Panc1 (cell line): ENCODE measurements around the gene RBPJL.

Source experiments
- SIN3A ChIP-seq: IDR thresholded peaks from 2 replicates; pipeline ENCODE4 v1.6.1; 2012; ENCODE audit warnings: low read depth, mild to moderate bottlenecking, low read length, moderate library complexity, borderline replicate concordance; ENCODE audit not compliant: insufficient read depth
- TCF7L2 ChIP-seq: IDR thresholded peaks from 2 replicates; pipeline ENCODE4 v1.6.1; 2011; ENCODE audit warnings: mild to moderate bottlenecking, low read depth, low read length, inconsistent platforms
- TF ChIP-seq, protein P1 (sequence below): fragments of 450-650 bp; IDR thresholded peaks from 2 replicates; pipeline ENCODE4 v1.5.1; 2017; ENCODE audit warnings: mild to moderate bottlenecking

DNA sequence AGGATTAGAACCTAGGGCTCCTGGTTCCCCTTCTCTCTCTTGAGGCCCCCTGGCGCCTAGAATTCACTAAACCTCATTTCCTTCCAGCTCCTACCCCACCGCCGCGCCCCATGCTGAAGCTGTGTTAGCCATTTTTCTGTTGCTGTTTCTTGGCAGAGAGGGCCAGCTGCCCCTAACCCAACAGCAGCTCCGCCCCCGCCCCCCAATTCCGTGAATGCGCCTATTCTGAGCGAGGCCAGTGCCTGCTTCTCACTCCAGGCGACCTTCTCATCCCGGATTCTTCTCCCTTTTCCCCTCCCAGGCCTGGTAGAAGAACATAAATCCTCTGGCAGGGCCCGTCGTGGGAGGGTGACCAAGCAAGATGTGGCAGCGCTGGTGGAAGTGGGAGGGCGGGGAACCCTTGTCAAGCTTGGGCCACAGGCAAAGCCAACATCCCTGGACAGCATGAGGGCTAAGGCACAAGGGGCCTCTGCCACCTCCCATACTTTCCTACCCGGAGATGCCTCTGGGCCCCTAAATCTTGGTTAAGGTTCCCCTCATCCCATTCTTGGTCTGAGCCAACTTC, 518 bp downstream of the RBPJL start:
- no peak for TF ChIP-seq SIN3A
- TF ChIP-seq, protein P1, sequence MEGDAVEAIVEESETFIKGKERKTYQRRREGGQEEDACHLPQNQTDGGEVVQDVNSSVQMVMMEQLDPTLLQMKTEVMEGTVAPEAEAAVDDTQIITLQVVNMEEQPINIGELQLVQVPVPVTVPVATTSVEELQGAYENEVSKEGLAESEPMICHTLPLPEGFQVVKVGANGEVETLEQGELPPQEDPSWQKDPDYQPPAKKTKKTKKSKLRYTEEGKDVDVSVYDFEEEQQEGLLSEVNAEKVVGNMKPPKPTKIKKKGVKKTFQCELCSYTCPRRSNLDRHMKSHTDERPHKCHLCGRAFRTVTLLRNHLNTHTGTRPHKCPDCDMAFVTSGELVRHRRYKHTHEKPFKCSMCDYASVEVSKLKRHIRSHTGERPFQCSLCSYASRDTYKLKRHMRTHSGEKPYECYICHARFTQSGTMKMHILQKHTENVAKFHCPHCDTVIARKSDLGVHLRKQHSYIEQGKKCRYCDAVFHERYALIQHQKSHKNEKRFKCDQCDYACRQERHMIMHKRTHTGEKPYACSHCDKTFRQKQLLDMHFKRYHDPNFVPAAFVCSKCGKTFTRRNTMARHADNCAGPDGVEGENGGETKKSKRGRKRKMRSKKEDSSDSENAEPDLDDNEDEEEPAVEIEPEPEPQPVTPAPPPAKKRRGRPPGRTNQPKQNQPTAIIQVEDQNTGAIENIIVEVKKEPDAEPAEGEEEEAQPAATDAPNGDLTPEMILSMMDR, result no peak
- no peak for TF ChIP-seq TCF7L2
